Endodermal cell (in vitro differentiated cells): ENCODE data around the gene OBP2B. TPM values are rescaled to one million over a fixed set of nuclear protein-coding genes. Genes with fewer than 3 reads are reported as not detected.

Source experiments
- DNase-seq: peaks from one replicate; pipeline ENCODE4 v3.0.0-alpha.2; 2017
- H3K27ac ChIP-seq: 2 replicates; pipeline ENCODE4 v1.5.1; 2013; ENCODE audit warnings: mild to moderate bottlenecking, low read depth, low read length, moderate library complexity
- H3K27me3 ChIP-seq: 2 replicates; pipeline ENCODE4 v1.6.1; 2013; ENCODE audit warnings: mild to moderate bottlenecking, low read length, moderate library complexity; ENCODE audit not compliant: insufficient read depth, control insufficient read depth, poor library complexity, severe bottlenecking
- H3K36me3 ChIP-seq: 2 replicates; pipeline ENCODE4 v1.7.0; 2013; ENCODE audit warnings: mild to moderate bottlenecking, low read length, moderate library complexity; ENCODE audit not compliant: control insufficient read depth, insufficient read depth
- H3K4me1 ChIP-seq: one replicate; pipeline ENCODE4 v1.7.0; 2013; ENCODE audit warnings: low read length; ENCODE audit not compliant: control insufficient read depth, insufficient read depth
- H3K4me3 ChIP-seq: 2 replicates; pipeline ENCODE4 v1.5.1; 2013; ENCODE audit warnings: mild to moderate bottlenecking, low read length, moderate library complexity
- H3K9ac ChIP-seq: 2 replicates; pipeline ENCODE4 v1.6.1; 2013; ENCODE audit warnings: mild to moderate bottlenecking, low read length, moderate library complexity; ENCODE audit not compliant: poor library complexity, severe bottlenecking; ENCODE audit errors: extremely low read depth
- H3K9me3 ChIP-seq: 2 replicates; pipeline ENCODE4 v1.6.1; 2013; ENCODE audit warnings: mild to moderate bottlenecking, low read length, moderate library complexity; ENCODE audit not compliant: control insufficient read depth
- H3K27ac Mint-ChIP-seq: 2 replicates; pipeline ENCODE4 v1.8.0; 2020; ENCODE audit warnings: mixed read lengths
- H3K27me3 Mint-ChIP-seq: 2 replicates; pipeline ENCODE4 v1.8.0; 2021; ENCODE audit warnings: mild to moderate bottlenecking, mixed read lengths; ENCODE audit not compliant: insufficient read depth
- H3K36me3 Mint-ChIP-seq: 2 replicates; pipeline ENCODE4 v1.8.0; 2020; ENCODE audit warnings: low read depth, mixed read lengths
- H3K4me1 Mint-ChIP-seq: 2 replicates; pipeline ENCODE4 v1.8.0; 2020; ENCODE audit warnings: mixed read lengths
- H3K4me3 Mint-ChIP-seq: 2 replicates; pipeline ENCODE4 v1.8.0; 2020; ENCODE audit warnings: mild to moderate bottlenecking, moderate library complexity, mixed read lengths
- H3K9me3 Mint-ChIP-seq: 2 replicates; pipeline ENCODE4 v1.8.0; 2020; ENCODE audit warnings: mild to moderate bottlenecking, mixed read lengths
- CTCF ChIP-seq: fragments of 200-600 bp; sonication (generic); conservative IDR thresholded peaks from 2 replicates; pipeline ENCODE4 v1.5.0; 2021; ENCODE audit warnings: antibody characterized with exemption, mild to moderate bottlenecking
- WGBS, 2 experiments: methylation state at CpG; one replicate each; pipeline versions ENCODE4 v1.1.5 to v1.1.7; 2013; ENCODE audit warnings: missing lambda C conversion rate in 2 of 2, mixed read lengths in 1 of 2; ENCODE audit not compliant: insufficient coverage in 1 of 2, insufficient read length in 1 of 2; 5-methylcytosine and 5-hydroxymethylcytosine counted together
- total RNA-seq, 2 donors: library from RNA; stranded (reverse); fragmentation: NEBNext Ultra II Directional in 1 of 2; extraction: Animal tissue kit (Norgen Biotek cat#: 25700) in 1 of 2; gene quantifications; 2 replicates in 1 of 2; 3 replicates in 1 of 2; pipeline ENCODE4 v1.2.1, GENCODE V29; 2021

The OBP2B gene
- total RNA-seq, 2 donors from 2014 or later: not detected

GRCh38 chr9:133181561-133181960 is 27.5 kb downstream of the OBP2B start:
- H3K4me1 Mint-ChIP-seq: peaks cover 15% of the 10 kb centered on the region
- Histone ChIP-seq H3K9me3 (no peaks in the 10 kb centered on the region), H3K27ac (no peak overlapping the region), H3K36me3 (no peaks in the 10 kb centered on the region), H3K4me1 (no peaks in the 10 kb centered on the region), H3K4me3 (no peak overlapping the region), H3K27me3 (peaks cover 11% of the 10 kb centered on the region), H3K9ac (no peak overlapping the region)
- no peak overlapping the region for H3K4me3 Mint-ChIP-seq
- no peaks in the 10 kb centered on the region for H3K9me3 Mint-ChIP-seq
- H3K36me3 Mint-ChIP-seq: no peaks in the 10 kb centered on the region
- H3K27me3 Mint-ChIP-seq: peaks cover 26% of the 10 kb centered on the region
- no peak for TF ChIP-seq CTCF
- H3K27ac Mint-ChIP-seq: no peak overlapping the region
- WGBS, 2 experiments: 74 to 90% methylated on average over 3 of the region's 3 CpGs
- DNase-seq: no peak

GRCh38 chr9:133180953-133181352 is 28.1 kb downstream of the OBP2B start:
- Mint-ChIP-seq H3K27ac (no peak overlapping the region), H3K27me3 (peaks cover 26% of the 10 kb centered on the region), H3K36me3 (no peaks in the 10 kb centered on the region), H3K4me1 (peaks cover 15% of the 10 kb centered on the region), H3K4me3 (no peak overlapping the region), H3K9me3 (no peaks in the 10 kb centered on the region)
- H3K4me1 ChIP-seq: no peaks in the 10 kb centered on the region
- no peak for DNase-seq
- no peak for TF ChIP-seq CTCF
- H3K27ac ChIP-seq: no peak overlapping the region
- H3K9ac ChIP-seq: no peak overlapping the region
- 88 to 96% methylated on average over 4 of the region's 5 CpGs for WGBS, 2 experiments
- peaks cover 11% of the 10 kb centered on the region for H3K27me3 ChIP-seq
- no peaks in the 10 kb centered on the region for H3K9me3 ChIP-seq
- H3K4me3 ChIP-seq: no peak overlapping the region
- H3K36me3 ChIP-seq: no peaks in the 10 kb centered on the region

GRCh38 chr9:133173056-133173455 is 36.0 kb downstream of the OBP2B start:
- Histone ChIP-seq H3K36me3 (no peaks in the 10 kb centered on the region), H3K4me1 (peaks cover 6% of the 10 kb centered on the region), H3K9me3 (no peaks in the 10 kb centered on the region), H3K4me3 (no peak overlapping the region), H3K27me3 (no peaks in the 10 kb centered on the region), H3K27ac (no peak overlapping the region), H3K9ac (no peak overlapping the region)
- no peaks in the 10 kb centered on the region for H3K36me3 Mint-ChIP-seq
- H3K27ac Mint-ChIP-seq: no peak overlapping the region
- WGBS, 2 experiments: 89% methylated on average over 7 of the region's 7 CpGs; no CpG with 5 or more reads in 1 of the 2 experiments
- no peak overlapping the region for H3K4me3 Mint-ChIP-seq
- peaks cover 12% of the 10 kb centered on the region for H3K27me3 Mint-ChIP-seq
- TF ChIP-seq CTCF: no peak
- DNase-seq: no peak
- peaks cover 23% of the 10 kb centered on the region for H3K4me1 Mint-ChIP-seq
- no peaks in the 10 kb centered on the region for H3K9me3 Mint-ChIP-seq
